PC-9 (cell line): ENCODE measurements around the gene SMAD6.

Experiments
- CTCF ChIP-seq: fragments of 200-600 bp; sonication (generic); conservative IDR thresholded peaks from 2 replicates; pipeline ENCODE4 v1.6.1; 2017; ENCODE audit warnings: mixed run types, antibody characterized with exemption, mild to moderate bottlenecking, moderate library complexity
- EZH2 ChIP-seq: fragments of 200-600 bp; sonication (generic); IDR thresholded peaks from 2 replicates; pipeline ENCODE4 v1.8.0; 2017; ENCODE audit warnings: antibody characterized with exemption, low read depth

- TF ChIP-seq CTCF (no peak), EZH2 (no peak)
Measured at GRCh38 chr15:66670762-66671580, 31.1 kb upstream of the SMAD6 start.
